Stimulated activated CD8-positive, alpha-beta memory T cell treated with anti-CD3 and anti-CD28 coated beads, Interleukin-15, amount 100 ng/mL, for 24 hours (primary cell): ENCODE data around the gene MEAK7.

ENCODE experiments used
- DNase-seq: peaks from one replicate; pipeline ENCODE4 v3.0.0-alpha.2; 2020; ENCODE audit warnings: low read depth

MEAK7 gene

GRCh38 chr16:84486551-84487235, 17.8 kb downstream of the MEAK7 start:
- DNase-seq: no peak

GRCh38 chr16:84486126-84486525, 18.3 kb downstream of the MEAK7 start:
- no peak for DNase-seq

DNA sequence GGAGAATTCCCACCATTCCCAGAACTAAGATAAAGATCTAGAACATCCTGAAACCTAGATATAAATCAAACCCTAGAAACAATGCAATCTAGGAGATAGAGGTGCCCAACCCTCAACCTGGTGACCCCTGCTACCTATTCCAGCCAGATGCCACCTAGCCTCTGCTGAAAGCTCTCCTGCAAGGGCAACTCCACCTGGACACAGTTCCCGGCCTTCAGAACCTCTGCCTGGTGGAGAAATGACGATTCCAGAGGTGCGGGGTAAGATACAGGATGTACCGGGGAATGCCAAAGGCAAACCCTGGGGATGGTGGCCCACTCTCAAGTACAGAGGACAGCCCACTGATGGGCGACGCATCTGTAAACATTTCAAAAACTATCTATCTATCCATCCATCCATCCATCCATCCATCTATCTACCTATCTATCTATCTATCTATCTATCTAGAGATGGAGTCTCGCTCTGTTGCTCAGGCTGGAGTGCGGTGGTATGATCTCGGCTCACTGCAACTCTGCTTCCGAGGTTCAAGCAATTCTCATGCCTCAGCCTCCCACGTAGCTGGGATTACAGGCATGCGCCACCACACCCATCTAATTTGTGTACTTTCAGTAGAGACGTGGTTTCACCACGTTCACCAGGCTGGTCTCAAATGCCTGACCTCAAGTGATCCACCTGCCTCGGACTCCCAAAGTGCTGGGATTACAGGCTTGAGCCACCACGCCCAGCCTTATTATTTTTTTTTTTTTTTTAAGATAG, 19.0 kb downstream of the MEAK7 start:
- DNase-seq: no peak

DNA sequence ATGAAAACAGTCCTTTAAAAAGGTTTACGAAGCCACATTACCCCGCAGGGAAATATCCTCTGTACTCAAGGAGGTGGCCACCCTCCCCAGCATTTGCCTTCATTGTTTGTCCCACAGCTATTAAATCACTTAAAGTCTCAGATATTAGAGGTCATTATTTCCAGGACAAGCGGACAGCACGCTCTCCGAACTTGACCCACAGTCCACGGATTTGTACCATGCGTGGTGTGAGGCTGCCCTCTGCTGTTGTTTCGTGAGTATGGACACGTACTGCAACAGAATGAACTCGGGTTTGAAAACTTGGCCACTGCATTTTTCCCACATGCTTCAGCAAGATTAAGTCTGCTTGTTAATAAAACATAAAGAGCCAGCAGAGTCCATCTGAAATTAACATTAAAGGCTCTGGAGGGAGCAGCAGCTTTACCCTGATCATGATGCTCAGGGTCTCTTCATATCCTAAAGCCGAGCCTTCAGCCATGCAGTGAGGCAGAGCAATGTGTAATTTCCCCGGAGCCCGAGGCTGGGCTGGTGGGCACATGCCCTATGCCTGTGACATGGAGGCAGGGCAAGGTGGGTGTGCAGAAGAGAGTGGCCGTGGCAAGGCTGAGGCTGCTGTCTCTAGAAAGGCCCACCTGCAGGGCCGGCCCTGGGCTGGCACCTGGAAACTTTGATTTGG, 19.7 kb downstream of the MEAK7 start:
- no peak for DNase-seq

DNA sequence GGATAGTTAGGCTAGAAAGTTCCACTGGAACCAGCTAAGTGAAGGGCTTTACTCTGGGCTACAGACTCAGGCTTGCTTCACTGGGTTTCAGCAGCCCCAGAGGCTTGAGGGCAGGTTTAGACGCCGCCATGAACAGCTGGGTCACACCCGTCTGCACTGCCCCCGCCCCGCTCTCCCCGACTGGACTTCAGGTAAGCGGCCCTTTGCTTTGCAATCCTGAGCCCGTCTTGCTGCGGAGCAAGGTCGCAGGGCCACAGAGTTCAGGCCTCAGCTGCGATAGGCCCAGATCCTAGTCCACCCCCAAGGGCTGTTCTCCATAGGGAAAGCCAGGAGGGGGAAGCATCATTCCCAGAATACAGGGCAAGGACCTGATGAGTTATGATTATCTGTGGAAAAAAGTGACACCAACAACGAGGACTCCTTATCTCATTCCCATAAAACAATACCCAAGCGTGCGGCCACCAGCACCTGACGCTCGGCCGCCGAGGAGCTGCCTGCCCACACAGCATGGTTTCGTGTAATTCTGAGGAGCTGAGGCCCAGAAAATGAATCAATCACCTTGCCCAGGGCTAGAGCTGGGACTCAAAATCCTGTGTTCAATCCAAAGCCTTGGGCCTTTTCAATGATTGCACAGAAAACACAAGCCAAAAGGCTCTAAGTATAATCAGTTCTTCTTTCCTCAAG, 20.4 kb downstream of the MEAK7 start:
- DNase-seq: no peak

GRCh38 chr16:84482951-84483881, 21.2 kb downstream of the MEAK7 start:
- no peak for DNase-seq

DNA sequence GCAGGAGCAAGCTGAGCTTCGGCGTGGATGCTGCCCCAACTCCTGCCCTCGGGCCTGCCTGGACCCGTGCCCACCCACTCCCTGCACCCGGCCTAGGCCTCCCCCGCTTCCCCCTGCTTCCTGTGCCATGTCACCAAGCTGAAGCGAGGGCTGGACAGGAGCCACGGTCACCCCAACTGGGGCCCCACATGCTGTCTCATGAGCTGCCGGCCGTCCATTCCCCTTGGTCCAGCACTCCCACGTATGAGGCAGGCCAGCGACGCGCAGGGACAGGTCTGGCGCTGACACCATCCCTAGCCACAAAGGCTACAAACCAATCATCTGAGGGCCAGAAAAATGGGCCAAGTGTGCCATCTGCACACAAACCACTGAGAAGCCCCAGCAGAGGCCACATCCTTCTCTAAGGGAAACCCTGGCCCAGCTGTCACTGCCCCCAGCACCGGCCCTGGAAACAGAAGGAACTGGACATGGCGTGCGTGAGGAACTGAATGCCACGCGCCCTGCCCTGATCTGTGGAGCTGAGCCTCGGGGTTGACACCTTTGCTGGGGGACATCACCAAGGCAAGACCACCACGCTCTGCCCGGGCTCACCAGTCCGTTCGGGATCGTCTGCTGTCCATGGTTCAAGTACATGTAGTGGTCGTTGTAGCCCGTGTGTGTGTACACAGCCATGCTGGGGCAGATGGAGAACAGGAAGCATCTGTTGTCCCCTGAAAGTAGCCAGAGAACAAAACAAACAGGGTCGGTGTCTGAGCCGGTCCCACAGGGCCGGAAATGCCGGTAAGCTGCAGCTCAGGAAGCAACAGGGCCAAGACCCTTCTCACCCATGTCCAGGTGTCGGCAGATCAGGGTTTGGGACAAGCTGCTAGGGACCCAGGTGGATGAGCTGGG, 22.2 kb downstream of the MEAK7 start:
- no peak for DNase-seq

DNA sequence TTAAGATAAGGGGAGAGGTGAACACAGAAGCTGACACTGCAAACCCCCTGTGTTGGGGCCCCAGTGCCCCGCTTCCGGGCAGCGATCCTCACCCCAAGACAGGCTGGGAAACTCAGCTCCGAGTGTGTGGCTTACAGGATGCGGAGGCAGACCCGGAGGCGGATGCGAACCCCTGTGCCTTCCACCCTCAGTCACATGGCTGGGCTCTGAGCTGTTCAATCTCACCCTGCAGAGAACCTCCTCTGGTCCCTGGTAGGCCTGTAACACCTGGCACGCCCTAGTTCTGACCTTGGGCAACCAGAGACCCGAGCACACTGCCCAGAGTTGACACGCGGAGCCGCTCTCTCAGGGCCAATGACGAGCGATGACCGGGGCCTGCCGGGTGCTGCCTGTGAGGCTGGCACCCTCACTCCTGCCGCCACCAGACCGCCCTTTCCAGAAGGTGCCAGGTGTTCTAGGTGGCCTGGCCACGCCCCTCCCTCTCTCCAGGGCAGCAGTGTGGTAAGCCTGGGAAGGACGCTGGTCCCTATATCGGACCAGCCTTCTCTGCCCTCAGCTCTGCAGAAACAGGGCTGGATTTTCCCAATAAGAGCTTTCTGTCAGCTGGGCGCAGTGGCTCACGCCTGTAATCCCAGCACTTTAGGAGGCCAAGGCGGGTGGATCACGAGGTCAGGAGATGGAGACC, 23.3 kb downstream of the MEAK7 start:
- DNase-seq: no peak

DNA sequence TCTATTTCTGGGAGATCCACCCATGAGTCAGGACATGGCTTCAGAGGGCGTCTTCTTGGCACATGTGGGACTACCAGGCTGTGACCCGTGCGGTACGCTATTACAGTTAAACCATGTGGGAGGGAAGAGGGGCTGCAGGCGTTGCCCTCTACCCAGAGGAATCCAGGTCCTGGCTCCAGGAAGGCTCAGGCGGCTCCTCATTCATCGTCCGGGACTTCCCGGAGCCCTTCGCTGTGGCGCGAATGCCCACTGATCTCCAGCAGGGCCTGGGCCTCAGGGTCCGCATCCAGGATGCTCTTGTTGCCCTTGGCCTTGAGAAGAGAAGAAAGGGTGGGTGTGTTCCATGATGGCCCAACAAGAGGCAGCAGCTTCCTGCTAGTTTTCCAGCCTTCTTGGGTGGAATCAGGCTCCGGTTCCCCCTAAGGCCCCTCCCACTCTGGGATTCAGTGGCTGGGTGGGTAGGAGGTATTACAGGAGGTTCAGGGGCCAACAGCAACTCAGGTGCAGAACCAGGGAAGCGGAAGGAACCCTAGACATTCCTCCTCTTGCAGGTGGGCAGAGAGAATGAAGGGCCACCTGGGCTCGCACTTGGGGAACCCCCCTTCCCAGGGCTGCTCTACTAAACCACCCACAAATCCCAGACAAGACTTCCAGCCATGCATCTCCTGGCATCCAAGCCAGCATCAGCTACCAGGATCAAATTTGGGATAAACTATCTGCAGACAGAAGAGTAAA, 24.6 kb downstream of the MEAK7 start:
- no peak for DNase-seq

DNA sequence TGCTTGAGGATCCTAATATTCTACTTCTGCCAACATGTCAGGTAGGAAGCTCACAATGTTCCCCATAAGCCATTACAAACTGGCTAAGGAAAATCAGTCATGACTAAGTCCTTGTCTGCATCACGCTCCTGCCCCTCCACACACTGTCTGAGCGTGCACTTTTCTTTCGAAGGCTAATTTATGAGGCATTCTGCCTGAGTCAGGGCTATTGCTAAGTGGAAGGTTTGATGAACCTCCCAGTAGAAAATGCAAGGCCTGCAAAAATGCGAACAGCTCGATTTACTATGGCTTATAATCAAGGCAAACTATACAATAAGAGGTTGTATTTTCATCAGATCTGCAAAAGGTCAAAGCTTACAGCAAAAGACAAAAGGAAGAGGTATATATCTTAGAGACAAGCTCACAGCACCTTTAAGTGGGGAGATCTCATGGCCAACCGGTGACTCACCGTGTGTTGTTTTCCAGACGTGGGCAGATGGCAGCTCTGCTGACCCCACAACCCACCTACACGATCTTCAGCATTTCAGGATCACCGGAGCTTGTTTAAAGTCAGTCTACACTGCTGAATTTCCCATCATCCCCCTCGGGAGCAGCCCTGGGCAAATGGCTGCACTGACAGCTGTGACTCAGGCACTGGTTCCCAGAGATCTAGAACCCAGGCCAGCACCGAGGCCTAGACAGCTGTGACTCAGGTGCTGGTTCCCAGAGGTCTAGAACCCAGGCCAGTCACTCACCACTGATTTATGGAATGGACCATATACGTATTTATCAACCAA, 26.1 kb downstream of the MEAK7 start:
- DNase-seq: no peak

DNA sequence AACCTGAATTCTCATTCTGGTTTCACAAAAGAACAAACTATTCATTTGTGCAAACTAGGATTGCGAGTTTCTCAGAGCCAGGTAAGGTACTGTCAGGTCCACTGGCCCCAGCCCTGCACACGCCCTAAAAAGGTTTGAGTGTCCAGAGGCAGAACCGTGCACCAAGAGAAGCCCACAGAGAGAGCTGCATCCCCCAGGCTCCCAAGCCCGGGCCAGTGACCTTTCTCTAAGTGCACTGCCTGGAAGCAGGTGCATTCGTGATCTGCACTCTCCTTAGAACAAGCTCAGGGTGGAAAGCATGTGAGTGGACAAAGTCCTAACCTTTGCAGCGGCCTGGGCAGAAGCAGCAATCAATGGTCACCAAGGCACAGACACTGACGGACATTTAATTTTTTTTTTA, 26.8 kb downstream of the MEAK7 start:
- no peak for DNase-seq

- DNase-seq: no peak
Measured at GRCh38 chr16:84476401-84476800, 28.1 kb downstream of the MEAK7 start.

DNA sequence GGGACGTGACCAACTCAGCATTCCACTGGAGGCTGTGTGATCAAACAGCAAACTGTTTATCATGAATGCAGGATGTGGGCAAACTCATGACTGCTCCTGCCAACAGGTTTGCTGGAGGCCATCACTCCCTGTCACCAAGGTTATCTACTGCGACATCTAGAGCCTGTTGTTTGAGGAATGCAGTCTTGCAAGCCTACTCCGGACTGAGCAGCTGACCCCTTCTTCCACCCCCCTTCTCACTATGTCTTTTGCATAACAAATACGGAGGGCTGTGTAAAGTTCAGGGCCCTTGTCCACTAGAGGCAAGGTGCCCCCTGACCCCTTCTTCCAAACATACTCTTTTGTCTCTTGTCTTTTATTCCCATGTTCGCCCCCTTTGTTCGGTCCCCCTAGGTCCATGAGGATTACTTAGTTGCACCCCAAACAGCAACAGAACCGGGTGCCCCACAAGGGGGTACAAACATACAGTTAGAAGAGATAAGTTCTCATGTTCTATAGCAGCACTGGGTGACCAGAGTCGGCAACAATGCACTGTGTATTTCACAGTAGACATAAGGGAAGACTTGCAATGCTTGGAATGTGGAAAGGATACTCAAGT, 28.7 kb downstream of the MEAK7 start:
- DNase-seq: no peak

DNA sequence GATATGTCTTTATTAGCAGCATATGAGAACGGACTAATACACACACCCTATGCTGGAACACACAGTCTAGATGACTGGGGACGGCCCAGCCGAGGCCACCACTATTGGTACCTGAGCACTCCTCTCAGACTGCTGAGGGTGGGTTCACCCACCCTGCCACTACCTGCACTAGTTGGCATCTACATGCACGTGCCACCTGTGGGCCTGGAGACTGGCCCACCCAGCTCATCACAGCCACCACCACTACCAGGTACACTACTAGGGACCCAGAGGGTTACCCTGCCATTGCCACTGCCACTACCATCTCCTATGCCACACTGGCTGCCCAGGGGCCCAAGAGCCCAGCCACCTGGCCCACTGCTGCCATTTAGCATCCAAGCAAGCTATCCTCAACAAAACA, 32.5 kb downstream of the MEAK7 start:
- DNase-seq: no peak

- no peak for DNase-seq
Measured at GRCh38 chr16:84471316-84471715, 33.1 kb downstream of the MEAK7 start.

GRCh38 chr16:84467709-84468108, 36.8 kb downstream of the MEAK7 start:
- DNase-seq: no peak

GRCh38 chr16:84467256-84467655, 37.2 kb downstream of the MEAK7 start:
- no peak for DNase-seq

DNA sequence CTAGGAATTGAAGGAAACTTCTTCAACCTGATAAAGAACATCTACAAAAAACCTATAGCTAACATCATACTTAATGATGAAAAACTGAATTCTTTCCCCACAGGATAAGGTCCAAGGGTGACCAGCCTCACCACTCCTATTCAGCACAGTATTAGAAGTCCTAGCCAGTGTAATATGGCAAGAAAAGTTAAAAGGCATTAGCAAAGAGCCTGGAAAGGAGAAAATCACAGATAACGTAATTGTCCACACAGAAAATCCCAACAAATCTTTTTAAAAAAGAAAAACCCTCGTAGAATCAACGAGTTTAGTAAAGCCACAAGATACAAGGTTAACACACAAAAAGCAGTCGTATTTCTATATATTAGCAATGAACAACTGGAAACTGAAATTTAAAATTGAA, 37.8 kb downstream of the MEAK7 start:
- DNase-seq: no peak
